SK-N-MC (cell line): ENCODE measurements around the gene ST3GAL4.

Experiments
- EZH2 ChIP-seq: fragments of 200-600 bp; sonication (generic); IDR thresholded peaks from one replicate; pipeline ENCODE4 v1.6.1; 2017; ENCODE audit warnings: antibody characterized with exemption
- POLR2AphosphoS5 ChIP-seq: IDR thresholded peaks from 2 replicates; pipeline ENCODE4 v1.6.1; 2012; ENCODE audit warnings: mild to moderate bottlenecking, low read depth, low read length, borderline replicate concordance

DNA sequence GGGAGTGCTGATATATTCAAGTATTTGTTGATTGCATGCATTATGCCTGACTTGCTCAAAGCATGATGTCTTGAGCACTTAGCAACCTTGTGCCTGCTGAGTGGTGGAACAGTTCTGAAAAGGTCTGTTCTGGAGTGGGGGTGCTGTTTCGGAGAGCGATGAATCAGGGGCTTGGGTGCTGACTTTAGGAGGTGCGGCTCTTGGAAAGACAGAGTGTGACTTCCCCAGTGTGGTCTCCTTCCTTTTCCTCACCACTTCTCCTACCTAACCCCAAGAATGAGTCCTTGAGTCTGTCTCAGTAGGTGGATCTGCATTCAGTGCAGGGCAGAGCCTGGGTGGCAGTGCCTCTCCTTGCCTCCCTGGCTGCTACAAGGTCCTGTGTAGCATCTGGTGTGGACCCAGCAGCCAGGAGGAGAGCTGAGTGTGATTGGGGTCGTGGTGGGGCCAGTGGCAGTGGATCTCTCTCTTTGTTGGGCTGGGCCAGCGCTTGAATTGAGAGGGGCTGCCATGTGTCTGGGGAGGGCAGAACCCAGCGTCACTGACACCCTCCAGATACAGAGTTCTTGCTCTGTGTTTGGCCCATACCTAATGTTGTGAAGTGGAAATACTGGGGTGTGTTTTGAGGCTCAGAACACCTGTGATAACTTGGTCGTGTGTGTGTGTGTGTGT, 35.9 kb downstream of the ST3GAL4 start:
- TF ChIP-seq EZH2 (no peak), POLR2AphosphoS5 (no peak)
